Chondrocyte (in vitro differentiated cells): ENCODE measurements around the gene C3orf18. TPM values are rescaled to one million over a fixed set of nuclear protein-coding genes. Genes with fewer than 3 reads are reported as not detected.
A peak's percentile ranks its signal among the peaks of the same experiment; 100 is the strongest.
"Not testable (repeated sequence)": the region's sequence is repeated elsewhere in the genome, so short reads cannot be mapped to it uniquely, and the experiment has no call there.

Experiments used
- DNase-seq: peaks from one replicate; pipeline ENCODE4 v3.0.0; 2021; ENCODE audit warnings: mixed read lengths, low spot score
- H3K27ac Mint-ChIP-seq: one replicate; pipeline ENCODE4 v1.8.0; 2021; ENCODE audit warnings: mild to moderate bottlenecking, moderate library complexity, mixed read lengths; ENCODE audit not compliant: unreplicated experiment
- H3K27me3 Mint-ChIP-seq: 2 replicates; pipeline ENCODE4 v1.8.0; 2021; ENCODE audit warnings: low read depth, mixed read lengths
- H3K36me3 Mint-ChIP-seq: 2 replicates; pipeline ENCODE4 v1.8.0; 2021; ENCODE audit warnings: low read depth, mixed read lengths
- H3K4me1 Mint-ChIP-seq: 2 replicates; pipeline ENCODE4 v1.8.0; 2021; ENCODE audit warnings: low read depth, mild to moderate bottlenecking, mixed read lengths
- H3K4me3 Mint-ChIP-seq: one replicate; pipeline ENCODE4 v1.8.0; 2021; ENCODE audit warnings: mild to moderate bottlenecking, moderate library complexity, mixed read lengths; ENCODE audit not compliant: unreplicated experiment
- H3K9me3 Mint-ChIP-seq: 2 replicates; pipeline ENCODE4 v1.8.0; 2021; ENCODE audit warnings: low read depth, mixed read lengths
- total RNA-seq: library from RNA; stranded (reverse); gene quantifications from 3 replicates; pipeline ENCODE4 v1.2.1, GENCODE V29; 2021
- TF ChIP-seq, protein P1 (sequence below): fragments of 200-600 bp; sonication (generic); IDR thresholded peaks from 2 replicates; pipeline ENCODE4 v1.5.0; 2021; ENCODE audit warnings: antibody characterized with exemption, mild to moderate bottlenecking, moderate library complexity

C3orf18 gene
- total RNA-seq, 1 donor from 2014 or later = 5.8 TPM

DNA sequence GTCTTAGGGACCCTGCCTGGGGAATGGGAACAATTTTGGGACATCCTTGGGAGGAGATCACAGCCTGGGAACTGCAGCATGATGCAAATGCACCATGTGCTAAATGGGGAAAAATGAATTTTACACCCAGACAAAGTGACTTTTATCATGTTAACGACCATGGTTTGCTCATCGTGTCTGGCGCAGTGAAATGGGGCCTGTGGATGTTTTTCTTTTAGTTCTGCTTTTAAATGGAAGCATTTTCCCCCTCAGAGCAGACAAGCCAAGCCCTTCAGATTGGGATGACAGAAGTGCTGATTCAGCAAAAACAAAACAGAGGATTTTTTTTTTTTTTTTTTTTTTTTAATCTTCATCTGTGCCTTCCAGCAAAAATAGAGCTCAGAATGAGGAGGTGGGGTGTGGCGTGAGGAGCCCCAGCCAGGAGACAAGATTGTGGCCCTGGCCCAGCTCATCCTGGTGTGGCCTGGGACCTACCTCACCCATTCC is 49.8 kb downstream of the C3orf18 start:
- H3K4me1 Mint-ChIP-seq = peaks cover 15% of the 10 kb centered on the region
- H3K36me3 Mint-ChIP-seq = peaks cover 1% of the 10 kb centered on the region
- H3K27ac Mint-ChIP-seq = no peak overlapping the region
- H3K4me3 Mint-ChIP-seq = no peak overlapping the region
- no peaks in the 10 kb centered on the region for H3K9me3 Mint-ChIP-seq
- peaks cover 30% of the 10 kb centered on the region for H3K27me3 Mint-ChIP-seq
- TF ChIP-seq, protein P1, sequence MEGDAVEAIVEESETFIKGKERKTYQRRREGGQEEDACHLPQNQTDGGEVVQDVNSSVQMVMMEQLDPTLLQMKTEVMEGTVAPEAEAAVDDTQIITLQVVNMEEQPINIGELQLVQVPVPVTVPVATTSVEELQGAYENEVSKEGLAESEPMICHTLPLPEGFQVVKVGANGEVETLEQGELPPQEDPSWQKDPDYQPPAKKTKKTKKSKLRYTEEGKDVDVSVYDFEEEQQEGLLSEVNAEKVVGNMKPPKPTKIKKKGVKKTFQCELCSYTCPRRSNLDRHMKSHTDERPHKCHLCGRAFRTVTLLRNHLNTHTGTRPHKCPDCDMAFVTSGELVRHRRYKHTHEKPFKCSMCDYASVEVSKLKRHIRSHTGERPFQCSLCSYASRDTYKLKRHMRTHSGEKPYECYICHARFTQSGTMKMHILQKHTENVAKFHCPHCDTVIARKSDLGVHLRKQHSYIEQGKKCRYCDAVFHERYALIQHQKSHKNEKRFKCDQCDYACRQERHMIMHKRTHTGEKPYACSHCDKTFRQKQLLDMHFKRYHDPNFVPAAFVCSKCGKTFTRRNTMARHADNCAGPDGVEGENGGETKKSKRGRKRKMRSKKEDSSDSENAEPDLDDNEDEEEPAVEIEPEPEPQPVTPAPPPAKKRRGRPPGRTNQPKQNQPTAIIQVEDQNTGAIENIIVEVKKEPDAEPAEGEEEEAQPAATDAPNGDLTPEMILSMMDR = no peak
- no peak for DNase-seq

DNA sequence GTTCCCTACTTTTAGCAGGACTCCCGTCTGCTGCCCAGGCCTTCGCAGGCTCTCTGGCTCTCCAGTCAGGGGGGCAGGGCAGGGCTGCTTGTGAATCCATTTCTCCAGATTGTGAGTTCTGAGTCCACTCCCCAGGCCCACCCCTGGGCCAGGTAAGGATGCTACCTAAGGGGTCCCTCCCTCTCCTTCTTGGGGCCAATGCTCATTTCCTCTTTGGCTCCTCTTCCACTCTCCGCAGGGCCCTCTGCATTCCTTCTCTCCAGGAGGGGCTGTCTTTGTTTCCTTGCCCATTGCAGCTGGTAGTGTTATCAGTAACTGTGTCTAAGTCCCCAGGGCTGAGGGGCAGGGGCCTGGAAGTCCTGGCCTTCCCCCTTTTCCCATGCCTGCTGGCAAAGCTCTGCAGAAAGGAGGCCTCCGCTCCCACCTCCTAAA is 51.1 kb downstream of the C3orf18 start:
- Mint-ChIP-seq H3K36me3 (peaks cover 1% of the 10 kb centered on the region), H3K27ac (no peak overlapping the region), H3K9me3 (no peaks in the 10 kb centered on the region), H3K4me1 (peaks cover 15% of the 10 kb centered on the region), H3K27me3 (peaks cover 20% of the 10 kb centered on the region), H3K4me3 (peak overlapping the region; percentile 41)
- TF ChIP-seq, protein P1 = no peak
- DNase-seq = no peak

DNA sequence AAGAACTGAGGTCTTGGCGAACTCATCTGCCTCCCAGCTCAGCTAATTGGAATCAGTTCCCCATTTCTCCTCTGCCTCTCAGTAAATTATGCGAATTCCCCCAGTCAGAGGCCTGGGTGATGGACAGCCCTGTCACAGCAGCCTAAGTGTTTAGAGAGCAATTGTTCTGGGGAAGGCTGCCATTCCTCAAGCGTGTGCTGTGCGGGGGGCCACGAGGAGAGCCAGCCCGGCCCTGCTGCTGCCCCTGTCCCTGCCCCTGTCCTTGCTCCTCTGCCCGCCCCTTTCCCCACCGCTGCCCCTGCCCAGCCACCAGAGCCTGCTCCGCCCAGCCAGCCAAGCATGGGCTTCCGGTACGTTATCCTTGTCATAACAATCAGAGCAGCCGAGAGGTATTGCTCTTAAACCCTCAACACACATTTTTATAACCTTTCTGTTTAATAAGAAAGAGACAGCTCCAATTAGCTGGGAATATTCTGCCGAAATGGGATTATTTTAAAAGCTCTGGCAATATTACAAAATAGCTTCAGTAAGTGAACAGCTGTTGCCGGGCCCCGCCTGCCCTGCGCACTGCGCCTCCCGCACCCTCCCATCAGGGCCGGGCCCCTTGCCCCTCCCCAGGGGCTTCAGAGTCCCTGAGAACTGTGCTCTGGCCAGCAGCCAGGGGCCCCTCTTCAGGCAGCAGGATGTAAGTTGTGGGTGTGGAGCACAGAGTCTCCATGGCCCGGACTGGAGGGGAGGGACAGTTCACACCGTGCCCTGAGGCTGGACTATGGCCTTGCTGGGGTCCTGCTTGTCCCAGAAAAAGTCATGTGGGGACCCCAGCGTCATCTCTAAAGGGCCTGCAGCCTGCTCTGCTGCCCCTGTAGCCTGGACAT is 51.7 kb downstream of the C3orf18 start:
- peaks cover 17% of the 10 kb centered on the region for H3K27me3 Mint-ChIP-seq
- H3K36me3 Mint-ChIP-seq = peaks cover under 1% of the 10 kb centered on the region
- H3K9me3 Mint-ChIP-seq = no peaks in the 10 kb centered on the region
- peak overlapping the region; percentile 36 for H3K4me3 Mint-ChIP-seq
- DNase-seq = no peak
- H3K4me1 Mint-ChIP-seq = peaks cover 15% of the 10 kb centered on the region
- TF ChIP-seq, protein P1 = no peak
- H3K27ac Mint-ChIP-seq = peak overlapping the region; percentile 49

DNA sequence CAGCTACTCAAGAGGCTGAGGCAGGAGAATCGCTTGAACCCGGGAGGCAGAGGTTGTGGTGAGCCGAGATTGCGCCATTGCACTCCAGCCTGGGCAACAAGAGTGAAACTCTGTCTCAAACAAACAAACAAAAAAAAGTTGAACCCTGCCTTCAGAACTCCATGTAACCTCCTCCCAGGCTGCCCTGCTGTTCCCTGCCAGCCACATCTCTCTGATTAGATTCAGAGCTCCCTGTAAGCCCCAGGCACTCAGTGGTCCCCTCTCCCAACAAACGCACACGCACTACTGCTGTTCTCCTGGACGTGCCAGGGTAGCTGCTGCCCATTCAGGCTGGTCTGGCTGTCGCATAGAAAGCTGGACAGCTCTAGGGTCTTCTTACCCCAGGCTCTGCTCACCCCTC is 54.6 kb downstream of the C3orf18 start:
- Mint-ChIP-seq H3K27me3 (peaks cover 20% of the 10 kb centered on the region), H3K4me1 (peaks cover 15% of the 10 kb centered on the region)
- not testable (repeated sequence) for H3K36me3 Mint-ChIP-seq, H3K9me3 Mint-ChIP-seq, DNase-seq, H3K27ac Mint-ChIP-seq, H3K4me3 Mint-ChIP-seq

DNA sequence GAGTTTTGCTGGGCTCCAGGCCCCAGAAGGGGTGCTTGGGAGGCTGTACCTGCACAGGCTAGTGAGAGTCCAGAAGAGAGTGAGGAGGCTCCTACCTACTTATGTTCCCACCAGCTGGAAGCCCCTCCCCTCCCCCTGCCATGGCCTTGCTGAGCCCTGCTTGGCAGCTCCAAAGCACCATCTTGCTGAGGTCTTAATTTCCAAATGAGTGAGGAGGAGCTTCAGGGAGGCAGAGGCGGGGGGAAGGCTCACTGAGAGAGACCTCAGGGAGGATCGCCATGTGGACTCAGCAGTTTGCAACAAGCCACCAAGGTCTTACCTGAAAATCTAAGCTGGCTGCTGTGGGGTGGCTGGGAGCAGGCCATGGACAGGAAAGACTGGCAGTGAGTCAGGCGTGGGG is 55.4 kb downstream of the C3orf18 start:
- Mint-ChIP-seq H3K4me1 (peaks cover 15% of the 10 kb centered on the region), H3K9me3 (no peaks in the 10 kb centered on the region), H3K4me3 (no peak overlapping the region), H3K36me3 (no peaks in the 10 kb centered on the region), H3K27ac (no peak overlapping the region), H3K27me3 (peaks cover 24% of the 10 kb centered on the region)
- TF ChIP-seq, protein P1 = no peak
- DNase-seq = no peak
